DOHH2 (cell line): ENCODE measurements around the gene AREG.

Experiments
- EZH2phosphoT487 ChIP-seq: fragments of 200-600 bp; sonication (generic); IDR thresholded peaks from 2 replicates; pipeline ENCODE4 v1.6.1; 2017; ENCODE audit warnings: borderline replicate concordance, mild to moderate bottlenecking, antibody characterized with exemption, low read length, moderate library complexity, mixed read lengths
- TF ChIP-seq, protein P1 (sequence below): fragments of 200-600 bp; sonication (generic); IDR thresholded peaks from one replicate; pipeline ENCODE4 v1.5.1; 2014; ENCODE audit warnings: antibody characterized with exemption, mild to moderate bottlenecking, low read depth, low read length; ENCODE audit not compliant: poor library complexity, severe bottlenecking

DNA sequence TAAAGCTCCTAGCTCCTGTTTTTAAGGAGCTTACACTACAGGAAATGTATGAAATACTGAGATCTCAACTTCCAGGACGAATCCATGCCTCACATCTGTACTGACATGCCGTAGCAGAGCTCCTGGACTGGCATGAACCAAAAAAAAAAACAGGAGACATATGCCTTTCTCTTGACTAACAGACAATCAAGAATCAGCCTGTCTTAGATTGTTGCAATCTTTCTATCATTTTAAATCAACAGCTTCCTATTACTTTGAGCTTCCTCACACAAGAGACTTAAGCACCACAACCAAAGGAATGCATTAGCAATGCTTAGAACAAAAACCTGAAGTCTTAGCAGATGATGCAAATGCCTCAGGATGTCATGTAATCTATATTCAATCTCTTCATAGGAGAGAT is 34.7 kb upstream of the AREG start:
- TF ChIP-seq, protein P1, sequence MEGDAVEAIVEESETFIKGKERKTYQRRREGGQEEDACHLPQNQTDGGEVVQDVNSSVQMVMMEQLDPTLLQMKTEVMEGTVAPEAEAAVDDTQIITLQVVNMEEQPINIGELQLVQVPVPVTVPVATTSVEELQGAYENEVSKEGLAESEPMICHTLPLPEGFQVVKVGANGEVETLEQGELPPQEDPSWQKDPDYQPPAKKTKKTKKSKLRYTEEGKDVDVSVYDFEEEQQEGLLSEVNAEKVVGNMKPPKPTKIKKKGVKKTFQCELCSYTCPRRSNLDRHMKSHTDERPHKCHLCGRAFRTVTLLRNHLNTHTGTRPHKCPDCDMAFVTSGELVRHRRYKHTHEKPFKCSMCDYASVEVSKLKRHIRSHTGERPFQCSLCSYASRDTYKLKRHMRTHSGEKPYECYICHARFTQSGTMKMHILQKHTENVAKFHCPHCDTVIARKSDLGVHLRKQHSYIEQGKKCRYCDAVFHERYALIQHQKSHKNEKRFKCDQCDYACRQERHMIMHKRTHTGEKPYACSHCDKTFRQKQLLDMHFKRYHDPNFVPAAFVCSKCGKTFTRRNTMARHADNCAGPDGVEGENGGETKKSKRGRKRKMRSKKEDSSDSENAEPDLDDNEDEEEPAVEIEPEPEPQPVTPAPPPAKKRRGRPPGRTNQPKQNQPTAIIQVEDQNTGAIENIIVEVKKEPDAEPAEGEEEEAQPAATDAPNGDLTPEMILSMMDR: no peak
- TF ChIP-seq EZH2phosphoT487: no peak
